Mucosa of descending colon (tissue), 3 donors: ENCODE measurements around the gene TMEM54. TPM values are rescaled to one million over a fixed set of nuclear protein-coding genes. Genes with fewer than 3 reads are reported as not detected.

Experiments
- ATAC-seq: fragments of 200-7000 bp; cut with Tn5 transposase; one replicate; pipeline ENCODE4 v1.9.1; 2020; ENCODE audit warnings: mild to moderate bottlenecking, moderate library complexity
- DNase-seq, 3 donors: peaks; one replicate each; pipeline ENCODE4 v3.0.0-alpha.2; 2020
- H3K36me3 ChIP-seq: fragments of 200-600 bp; one replicate; pipeline ENCODE4 v1.8.0; 2021; ENCODE audit warnings: low read depth, mild to moderate bottlenecking
- H3K4me1 ChIP-seq: fragments of 200-600 bp; one replicate; pipeline ENCODE4 v1.8.0; 2021; ENCODE audit warnings: low read depth, mild to moderate bottlenecking
- H3K4me3 ChIP-seq: fragments of 200-600 bp; one replicate; pipeline ENCODE4 v1.8.0; 2021; ENCODE audit warnings: mild to moderate bottlenecking
- H3K9me3 ChIP-seq: fragments of 200-600 bp; one replicate; pipeline ENCODE4 v1.8.0; 2021; ENCODE audit warnings: mild to moderate bottlenecking
- CTCF ChIP-seq: fragments of 200-600 bp; IDR thresholded peaks from one replicate; pipeline ENCODE4 v1.8.0; 2022; ENCODE audit warnings: antibody characterized with exemption, mild to moderate bottlenecking
- intact Hi-C, 2 donors: fragments of 100-400 bp; cut with DNase I in 1 of 2; cut with micrococcal nuclease in 1 of 2; formaldehyde crosslinking; loops; one replicate each; pipeline versions ENCODE4 v1.11.0 to v1.11.1; 2022; cut with DNase I, micrococcal nuclease
- total RNA-seq, 3 donors: library from RNA; stranded (reverse); fragmentation: NEBNext Ultra II Directional in 2 of 3; extraction: Animal tissue kit (Norgen Biotek cat#: 25700) in 2 of 3; gene quantifications; one replicate each; pipeline versions ENCODE4 v1.2.1 to v1.2.4, GENCODE V29; 2021 to 2023
- donor health status: DM: no; HTN: no; CAD: no; lungs with moderate emphysema.
- donor health status: DM: no; HTN: no; CAD: no.
- donor health status: DM: no; HTN: yes; CAD: no.

Gene TMEM54
- total RNA-seq, 3 donors from 2014 or later, result 426 to 995 (median 483) TPM

- H3K4me3 ChIP-seq, result no peak overlapping the region
- ATAC-seq (peak; percentile 74), DNase-seq (peak in 1 of 3 donors; percentile 29)
- H3K9me3 ChIP-seq, result no peaks in the 10 kb centered on the region
- intact Hi-C loops, result no loop called here
- H3K36me3 ChIP-seq, result no peaks in the 10 kb centered on the region
- peaks cover 24% of the 10 kb centered on the region for H3K4me1 ChIP-seq
- no peak for TF ChIP-seq CTCF
Observed at GRCh38 chr1:32918179-32918578, 17.0 kb upstream of the TMEM54 start.

GRCh38 chr1:32917521-32917920 lies 16.3 kb upstream of the TMEM54 start:
- Histone ChIP-seq H3K4me1 (peaks cover 24% of the 10 kb centered on the region), H3K4me3 (no peak overlapping the region), H3K36me3 (no peaks in the 10 kb centered on the region), H3K9me3 (no peaks in the 10 kb centered on the region)
- peak in 1 of 3 donors; percentile 22 for DNase-seq
- intact Hi-C loops, result no loop called here
- no peak for ATAC-seq
- no peak for TF ChIP-seq CTCF

DNA sequence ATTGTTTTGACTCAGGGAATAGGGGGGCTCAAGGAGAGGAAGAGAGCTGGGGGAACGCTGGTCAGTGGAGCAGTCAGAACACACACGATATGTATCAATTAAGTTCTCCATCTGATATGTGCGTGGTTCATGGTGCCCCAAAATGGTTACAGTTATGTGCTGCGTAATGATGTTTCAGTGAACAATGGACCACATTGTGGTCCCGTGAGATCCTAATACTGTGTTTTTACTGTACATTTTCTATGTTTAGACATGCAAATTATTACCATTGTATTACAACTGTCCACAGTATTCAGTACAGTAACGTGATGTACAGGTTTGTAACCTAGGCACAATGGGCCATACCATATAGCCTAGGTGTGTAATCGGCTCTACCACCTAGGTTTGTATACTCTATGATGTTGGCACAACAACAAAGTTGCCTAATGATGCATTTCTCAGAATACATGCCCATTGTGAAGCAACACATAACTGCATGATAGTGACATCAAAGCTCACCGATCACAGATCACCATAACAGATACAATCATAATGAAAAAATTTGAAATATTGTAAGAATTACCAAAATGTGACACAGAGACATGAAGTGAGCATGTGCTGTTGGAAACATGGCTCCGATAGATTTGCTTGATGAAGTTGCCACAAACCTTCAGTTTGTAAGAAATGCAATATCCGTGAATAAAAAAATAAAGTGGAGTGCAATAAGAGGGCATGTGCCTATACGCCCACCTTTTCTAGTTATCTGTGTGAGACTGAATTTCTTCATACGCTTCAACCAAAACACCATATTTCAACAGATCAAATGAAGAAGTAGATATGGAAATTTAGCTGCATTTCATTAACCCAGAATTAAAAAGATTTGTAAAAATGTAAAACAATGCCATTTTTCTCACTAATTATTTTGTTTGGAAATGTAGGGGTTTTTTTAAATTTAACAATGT lies 14.8 kb upstream of the TMEM54 start:
- no peak for ATAC-seq
- Histone ChIP-seq H3K9me3 (no peaks in the 10 kb centered on the region), H3K4me3 (no peak overlapping the region), H3K36me3 (no peaks in the 10 kb centered on the region), H3K4me1 (peaks cover 24% of the 10 kb centered on the region)
- TF ChIP-seq CTCF, result no peak
- intact Hi-C loops, result no loop called here
- no peak for DNase-seq

GRCh38 chr1:32910319-32910718 lies 9.1 kb upstream of the TMEM54 start:
- H3K36me3 ChIP-seq, result no peaks in the 10 kb centered on the region
- H3K4me1 ChIP-seq, result peaks cover 10% of the 10 kb centered on the region
- DNase-seq, result no peak
- no peak for ATAC-seq
- no peak for TF ChIP-seq CTCF
- intact Hi-C loops, result no loop called here
- H3K4me3 ChIP-seq, result no peak overlapping the region
- H3K9me3 ChIP-seq, result no peaks in the 10 kb centered on the region

DNA sequence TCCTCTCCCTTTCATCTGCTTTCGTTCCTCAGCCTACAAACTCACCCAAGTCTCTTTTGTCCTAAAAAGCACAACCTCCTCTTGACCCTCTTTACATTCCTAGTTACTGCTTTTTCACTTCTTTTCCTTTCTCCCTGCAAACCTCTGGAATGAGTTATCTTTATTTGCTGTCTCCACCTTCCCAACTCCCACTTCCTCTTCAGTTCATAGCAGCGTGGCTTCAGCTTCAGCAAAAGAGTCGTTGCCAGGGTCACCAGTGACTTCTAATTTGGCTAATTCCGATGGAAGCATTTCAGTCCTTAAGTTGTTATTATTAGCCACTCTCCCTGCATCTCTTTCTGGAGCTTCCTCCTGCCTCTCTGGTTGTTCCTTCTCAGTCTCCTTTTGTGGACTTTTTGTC lies 6.2 kb upstream of the TMEM54 start:
- no peak overlapping the region for H3K4me3 ChIP-seq
- DNase-seq (peak in 2 of 3 donors; percentile 35 to 61), ATAC-seq (peak; percentile 30)
- no peaks in the 10 kb centered on the region for H3K9me3 ChIP-seq
- peaks cover 15% of the 10 kb centered on the region for H3K4me1 ChIP-seq
- intact Hi-C loops, result no loop called here
- no peaks in the 10 kb centered on the region for H3K36me3 ChIP-seq
- TF ChIP-seq CTCF, result no peak
